Pulmonary artery endothelial cell (primary cell): ENCODE data around the gene ERICH4. TPM values are rescaled to one million over a fixed set of nuclear protein-coding genes. Genes with fewer than 3 reads are reported as not detected.
"Not testable (repeated sequence)": the region's sequence is repeated elsewhere in the genome, so short reads cannot be mapped to it uniquely, and the experiment has no call there.

ENCODE experiments used
- DNase-seq: peaks from one replicate; pipeline ENCODE4 v3.0.0-alpha.2; 2011; ENCODE audit warnings: low read depth, low spot score
- total RNA-seq: library from RNA; depleted of rRNA; stranded (reverse); fragments of >200 nt; gene quantifications from 2 replicates; pipeline ENCODE4 v1.2.3, GENCODE V29; 2014

ERICH4 gene
- total RNA-seq, 1 donor from 2014 or later = not detected

GRCh38 chr19:41435376-41435775 is 7.6 kb upstream of the ERICH4 start:
- DNase-seq = not testable (repeated sequence)

- DNase-seq = no peak
Measured at GRCh38 chr19:41435936-41436673, 6.9 kb upstream of the ERICH4 start.

- no peak for DNase-seq
Measured at GRCh38 chr19:41436674-41436951, 6.3 kb upstream of the ERICH4 start.

GRCh38 chr19:41437944-41438574 is 4.9 kb upstream of the ERICH4 start:
- no peak for DNase-seq

GRCh38 chr19:41439441-41440222 is 3.3 kb upstream of the ERICH4 start, which contains the start of gene DMAC2:
Gene DMAC2 (minus strand): TSS chr19:41439912. CDS start chr19:41439899, 13 bp downstream.
- peak; percentile 94 for DNase-seq

- DNase-seq = no peak
Measured at GRCh38 chr19:41441321-41441945, 1.5 kb upstream of the ERICH4 start.

GRCh38 chr19:41443813-41444455 is 978 bp downstream of the ERICH4 start:
- no peak for DNase-seq

- DNase-seq = no peak
Measured at GRCh38 chr19:41445575-41445974, 2.6 kb downstream of the ERICH4 start.

- no peak for DNase-seq
Measured at GRCh38 chr19:41447732-41448332, 4.9 kb downstream of the ERICH4 start.

- peak; percentile 44 for DNase-seq
Measured at GRCh38 chr19:41449079-41449864, 6.3 kb downstream of the ERICH4 start.

- DNase-seq = no peak
Measured at GRCh38 chr19:41449865-41450178, 6.9 kb downstream of the ERICH4 start.

- DNase-seq = no peak
Measured at GRCh38 chr19:41452584-41453275, 9.8 kb downstream of the ERICH4 start.

GRCh38 chr19:41455936-41456335 is 13.0 kb downstream of the ERICH4 start:
- DNase-seq = no peak

GRCh38 chr19:41456342-41456918 is 13.5 kb downstream of the ERICH4 start:
- DNase-seq = peak; percentile 52

- no peak for DNase-seq
Measured at GRCh38 chr19:41457241-41457640, 14.3 kb downstream of the ERICH4 start.

GRCh38 chr19:41462497-41462896 is 19.5 kb downstream of the ERICH4 start:
- no peak for DNase-seq

- DNase-seq = not testable (repeated sequence)
Measured at GRCh38 chr19:41463257-41464256, 20.6 kb downstream of the ERICH4 start.

GRCh38 chr19:41476583-41476982 is 33.6 kb downstream of the ERICH4 start:
- no peak for DNase-seq
